GM12872 (cell line): ENCODE results near the gene GPR78.

Source experiments
- TF ChIP-seq, protein P1 (sequence below): IDR thresholded peaks from 3 replicates; pipeline ENCODE4 v1.5.1; 2011; ENCODE audit warnings: low read depth, mild to moderate bottlenecking, low read length, moderate library complexity; ENCODE audit not compliant: insufficient read depth

Gene GPR78

DNA sequence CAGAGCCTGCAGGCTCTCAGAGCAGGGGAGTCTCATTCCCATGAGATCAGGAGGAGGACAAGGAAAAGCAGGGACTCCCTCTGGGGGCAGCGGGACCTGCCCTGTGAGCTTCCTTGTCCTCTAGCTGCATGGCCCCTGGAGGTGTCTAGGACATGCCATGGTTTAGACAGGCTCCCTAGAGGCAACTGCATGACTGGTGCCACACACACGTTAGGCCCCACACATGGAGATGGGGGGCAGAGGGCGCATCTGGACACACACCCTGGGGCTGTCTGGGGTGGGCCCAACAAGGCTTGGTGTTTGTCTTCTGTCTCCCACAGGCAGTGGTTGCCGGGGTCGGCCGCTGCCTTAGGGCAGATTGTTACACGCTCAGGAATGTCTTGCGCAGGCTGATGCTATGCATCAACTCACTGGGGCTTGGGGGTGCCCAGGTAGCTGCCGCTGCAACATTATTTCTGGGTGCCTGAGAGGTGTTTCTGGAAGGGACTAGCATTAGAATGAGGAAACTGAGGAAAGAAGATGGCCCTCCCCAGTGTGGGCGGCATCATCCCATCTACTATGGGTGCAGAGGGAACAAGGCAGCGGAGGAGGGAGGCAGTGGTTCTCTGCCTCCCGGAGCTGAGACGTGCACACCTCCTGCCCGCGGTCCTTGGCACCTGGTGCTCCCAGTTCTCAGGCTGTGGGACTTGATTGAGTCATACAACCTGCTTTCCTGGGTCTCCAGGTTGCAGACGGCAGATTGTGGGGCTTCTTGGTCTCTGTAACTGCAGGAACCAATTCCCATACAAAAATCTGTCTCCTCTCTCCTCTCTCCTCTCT is 32.1 kb upstream of the GPR78 start:
- TF ChIP-seq, protein P1, sequence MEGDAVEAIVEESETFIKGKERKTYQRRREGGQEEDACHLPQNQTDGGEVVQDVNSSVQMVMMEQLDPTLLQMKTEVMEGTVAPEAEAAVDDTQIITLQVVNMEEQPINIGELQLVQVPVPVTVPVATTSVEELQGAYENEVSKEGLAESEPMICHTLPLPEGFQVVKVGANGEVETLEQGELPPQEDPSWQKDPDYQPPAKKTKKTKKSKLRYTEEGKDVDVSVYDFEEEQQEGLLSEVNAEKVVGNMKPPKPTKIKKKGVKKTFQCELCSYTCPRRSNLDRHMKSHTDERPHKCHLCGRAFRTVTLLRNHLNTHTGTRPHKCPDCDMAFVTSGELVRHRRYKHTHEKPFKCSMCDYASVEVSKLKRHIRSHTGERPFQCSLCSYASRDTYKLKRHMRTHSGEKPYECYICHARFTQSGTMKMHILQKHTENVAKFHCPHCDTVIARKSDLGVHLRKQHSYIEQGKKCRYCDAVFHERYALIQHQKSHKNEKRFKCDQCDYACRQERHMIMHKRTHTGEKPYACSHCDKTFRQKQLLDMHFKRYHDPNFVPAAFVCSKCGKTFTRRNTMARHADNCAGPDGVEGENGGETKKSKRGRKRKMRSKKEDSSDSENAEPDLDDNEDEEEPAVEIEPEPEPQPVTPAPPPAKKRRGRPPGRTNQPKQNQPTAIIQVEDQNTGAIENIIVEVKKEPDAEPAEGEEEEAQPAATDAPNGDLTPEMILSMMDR: no peak

GRCh38 chr4:8548731-8549351 is 31.4 kb upstream of the GPR78 start:
- TF ChIP-seq, protein P1: no peak

DNA sequence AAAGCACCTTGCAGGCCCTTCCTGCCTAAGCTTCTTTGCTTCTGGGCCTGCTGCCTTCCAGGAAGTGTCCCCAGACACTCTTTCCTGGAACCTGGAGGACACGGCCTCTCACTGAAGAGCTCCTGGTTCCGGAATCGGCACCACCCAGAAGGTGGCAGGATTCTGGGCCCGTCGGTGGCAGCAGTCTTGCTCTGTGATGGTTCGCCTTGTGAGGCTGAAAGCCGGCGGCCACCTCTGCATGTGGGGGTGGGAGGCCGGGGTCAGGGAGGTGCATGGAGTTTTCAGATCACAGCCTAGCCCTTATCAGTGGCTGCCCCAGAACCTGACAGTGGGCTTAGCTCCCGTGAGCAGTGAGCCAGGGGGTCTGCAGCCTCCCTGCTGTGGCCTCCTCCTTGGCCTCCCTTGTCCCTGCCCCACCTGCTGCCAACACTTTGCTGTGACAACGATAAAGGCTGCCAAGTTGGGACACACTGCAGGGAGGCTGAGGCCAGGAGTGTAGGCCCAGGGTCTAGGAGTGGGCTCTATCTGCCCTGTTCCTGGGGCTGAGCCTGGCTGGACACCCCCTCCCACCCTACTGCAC is 30.8 kb upstream of the GPR78 start:
- TF ChIP-seq, protein P1: no peak

DNA sequence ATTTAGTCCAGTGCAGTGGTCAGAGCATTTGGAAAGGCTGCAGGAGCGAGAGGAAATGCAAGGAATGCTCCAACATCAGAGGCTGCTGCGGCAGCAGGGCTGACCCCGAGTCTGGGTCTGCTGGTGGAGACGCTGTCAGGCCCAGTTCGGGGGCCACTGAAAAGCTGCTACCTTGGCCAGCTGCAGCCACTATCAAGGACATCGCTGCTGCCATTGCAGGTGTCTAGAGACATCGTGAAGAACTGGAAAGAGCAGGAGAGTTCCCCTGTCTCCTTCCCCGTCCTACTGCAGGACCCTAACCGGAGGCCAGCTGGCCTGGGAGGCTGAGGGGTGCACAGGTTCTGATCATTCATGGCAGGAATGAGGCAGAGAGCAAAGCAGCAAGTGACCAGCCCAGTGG is 29.5 kb upstream of the GPR78 start:
- TF ChIP-seq, protein P1: no peak

- TF ChIP-seq, protein P1: no peak
Measured at GRCh38 chr4:8552024-8552423, 28.2 kb upstream of the GPR78 start.

GRCh38 chr4:8552581-8553205 is 27.5 kb upstream of the GPR78 start:
- TF ChIP-seq, protein P1: no peak

DNA sequence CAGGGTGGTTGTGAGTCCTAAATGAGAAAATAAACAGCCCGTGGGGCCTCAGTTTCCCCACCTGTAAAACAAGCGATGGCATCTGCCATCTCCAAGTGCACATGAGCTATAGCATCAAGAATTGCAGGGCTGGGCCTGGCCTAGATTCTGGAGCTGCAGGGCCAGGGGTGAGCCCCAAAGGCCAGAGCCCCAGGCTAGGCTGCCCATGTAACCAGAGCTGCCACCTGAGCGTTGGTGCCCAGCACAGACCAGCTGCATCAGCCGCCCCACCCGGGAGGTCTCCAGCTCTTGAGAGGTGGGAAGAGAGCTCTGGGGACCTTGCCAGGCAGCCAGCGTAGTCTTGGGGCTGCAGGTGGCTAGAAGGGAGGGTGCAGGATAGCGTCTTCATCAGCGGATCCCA is 27.0 kb upstream of the GPR78 start:
- TF ChIP-seq, protein P1: no peak
